Suprapubic skin (tissue), 4 donors: ENCODE results near the gene CNNM4. TPM values are rescaled to one million over a fixed set of nuclear protein-coding genes. Genes with fewer than 3 reads are reported as not detected.

Source experiments
- DNase-seq, 2 donors: peaks; one replicate each; pipeline ENCODE4 v3.0.0-alpha.2; 2019; ENCODE audit warnings: low spot score in 2 of 2
- H3K27ac ChIP-seq: fragments of 200-600 bp; sonication (generic); one replicate; pipeline ENCODE4 v1.5.1; 2019
- H3K27me3 ChIP-seq: fragments of 200-600 bp; sonication (generic); one replicate; pipeline ENCODE4 v1.5.1; 2019
- H3K36me3 ChIP-seq: fragments of 200-600 bp; sonication (generic); one replicate; pipeline ENCODE4 v1.5.1; 2019
- H3K4me1 ChIP-seq: fragments of 200-600 bp; sonication (generic); one replicate; pipeline ENCODE4 v1.5.1; 2019
- H3K4me3 ChIP-seq: fragments of 200-600 bp; sonication (generic); one replicate; pipeline ENCODE4 v1.5.1; 2019; ENCODE audit warnings: mild to moderate bottlenecking
- H3K9me3 ChIP-seq: fragments of 200-600 bp; sonication (generic); one replicate; pipeline ENCODE4 v1.5.1; 2019
- CTCF ChIP-seq, 2 donors: fragments of 200-600 bp in 1 of 2; fragments of 450-650 bp in 1 of 2; sonication (generic) in 1 of 2; IDR thresholded peaks; one replicate each; pipeline ENCODE4 v1.5.1; 2016 to 2019; ENCODE audit warnings: antibody characterized with exemption in 2 of 2, mild to moderate bottlenecking in 1 of 2, moderate library complexity in 1 of 2
- EP300 ChIP-seq: sonication (generic); formaldehyde crosslinking; IDR thresholded peaks from one replicate; pipeline ENCODE4 v1.6.1; 2017; ENCODE audit warnings: antibody characterized with exemption
- POLR2A ChIP-seq, 2 donors: fragments of 450-650 bp; IDR thresholded peaks; one replicate each; pipeline ENCODE4 v1.6.1; 2017; ENCODE audit warnings: antibody characterized with exemption in 2 of 2, mild to moderate bottlenecking in 2 of 2, moderate library complexity in 2 of 2
- POLR2AphosphoS5 ChIP-seq, 3 donors: sonication (generic); formaldehyde crosslinking; IDR thresholded peaks; one replicate each; pipeline ENCODE4 v1.6.1; 2017; ENCODE audit warnings: antibody characterized with exemption in 3 of 3
- WGBS: methylation state at CpG from one replicate; pipeline ENCODE4 v1.1.5; 2018; 5-methylcytosine and 5-hydroxymethylcytosine counted together
- total RNA-seq, 4 donors: library from RNA; depleted of rRNA; stranded (reverse); fragments of >200 nt; gene quantifications; one replicate each; pipeline ENCODE4 v1.1.0, GENCODE V29; 2016

The CNNM4 gene
- total RNA-seq, 4 donors from 2014 or later = 14.9 to 18.9 (median 16.3) TPM

DNA sequence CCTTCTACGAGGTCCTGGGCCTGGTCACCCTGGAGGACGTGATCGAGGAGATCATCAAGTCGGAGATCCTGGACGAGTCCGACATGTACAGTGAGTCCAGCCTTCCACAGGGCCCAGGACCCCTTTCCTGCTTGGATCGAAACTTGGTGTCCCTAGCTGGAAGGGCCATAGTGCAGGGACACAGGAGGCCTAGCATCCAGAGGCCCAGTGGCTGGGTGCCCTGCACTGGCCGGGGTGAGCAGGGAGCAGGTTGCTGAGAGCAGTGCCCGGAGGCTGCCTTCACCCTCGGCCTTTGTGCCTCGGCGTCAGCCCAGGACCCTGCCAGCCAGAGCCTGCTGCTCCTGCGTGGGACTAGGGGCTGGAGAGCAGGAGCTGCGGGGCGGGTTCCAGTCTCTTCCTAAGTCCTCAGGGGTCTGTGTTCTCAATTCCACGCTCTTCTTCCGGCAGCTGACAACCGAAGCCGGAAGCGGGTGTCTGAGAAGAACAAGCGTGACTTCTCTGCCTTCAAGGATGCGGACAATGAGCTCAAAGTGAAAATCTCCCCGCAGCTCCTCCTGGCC lies 36.4 kb downstream of the CNNM4 start:
- WGBS = 94% methylated on average over 18 of the region's 23 CpGs
- DNase-seq = no peak

GRCh38 chr2:96798733-96799622 lies 38.3 kb downstream of the CNNM4 start:
- WGBS = 88% methylated on average over 17 of the region's 23 CpGs

More for the DNA sequence above, 36.4 kb downstream of the CNNM4 start:
- Histone ChIP-seq H3K9me3 (no peaks in the 10 kb centered on the region), H3K36me3 (peaks cover 35% of the 10 kb centered on the region), H3K27me3 (no peaks in the 10 kb centered on the region), H3K27ac (no peak overlapping the region), H3K4me3 (no peak overlapping the region), H3K4me1 (peaks cover 3% of the 10 kb centered on the region)
- no peak for TF ChIP-seq POLR2AphosphoS5 (IDR thresholded peaks at IDR 0.05)
- no peak for TF ChIP-seq EP300
- no peak for TF ChIP-seq CTCF (IDR thresholded peaks at IDR 0.05)
- TF ChIP-seq POLR2A (IDR thresholded peaks at IDR 0.05) = no peak

GRCh38 chr2:96799623-96799935 lies 38.9 kb downstream of the CNNM4 start:
- no peak for DNase-seq
- Histone ChIP-seq H3K4me1 (peaks cover 3% of the 10 kb centered on the region), H3K4me3 (no peak overlapping the region), H3K9me3 (no peaks in the 10 kb centered on the region), H3K36me3 (peaks cover 38% of the 10 kb centered on the region), H3K27ac (no peak overlapping the region), H3K27me3 (no peaks in the 10 kb centered on the region)
- 91% methylated on average over 8 of the region's 8 CpGs for WGBS
- TF ChIP-seq CTCF (IDR thresholded peaks at IDR 0.05) = no peak
- no peak for TF ChIP-seq EP300
- TF ChIP-seq POLR2AphosphoS5 (IDR thresholded peaks at IDR 0.05) = no peak
- no peak for TF ChIP-seq POLR2A (IDR thresholded peaks at IDR 0.05)

More at GRCh38 chr2:96798733-96799622, 38.3 kb downstream of the CNNM4 start:
- Histone ChIP-seq H3K4me1 (peaks cover 3% of the 10 kb centered on the region), H3K27ac (no peak overlapping the region), H3K4me3 (no peak overlapping the region), H3K36me3 (peaks cover 38% of the 10 kb centered on the region), H3K9me3 (no peaks in the 10 kb centered on the region), H3K27me3 (no peaks in the 10 kb centered on the region)
- TF ChIP-seq POLR2AphosphoS5 (IDR thresholded peaks at IDR 0.05) (no peak), CTCF (IDR thresholded peaks at IDR 0.05) (no peak), EP300 (no peak), POLR2A (IDR thresholded peaks at IDR 0.05) (no peak)
- DNase-seq = no peak

- Histone ChIP-seq H3K4me1 (peaks cover 3% of the 10 kb centered on the region), H3K36me3 (peaks cover 38% of the 10 kb centered on the region), H3K9me3 (no peaks in the 10 kb centered on the region), H3K27ac (no peak overlapping the region), H3K27me3 (no peaks in the 10 kb centered on the region), H3K4me3 (no peak overlapping the region)
- DNase-seq = no peak
- 90% methylated on average over 8 of the region's 27 CpGs for WGBS
- TF ChIP-seq EP300 = no peak
Measured at GRCh38 chr2:96800061-96801004, 39.6 kb downstream of the CNNM4 start.

DNA sequence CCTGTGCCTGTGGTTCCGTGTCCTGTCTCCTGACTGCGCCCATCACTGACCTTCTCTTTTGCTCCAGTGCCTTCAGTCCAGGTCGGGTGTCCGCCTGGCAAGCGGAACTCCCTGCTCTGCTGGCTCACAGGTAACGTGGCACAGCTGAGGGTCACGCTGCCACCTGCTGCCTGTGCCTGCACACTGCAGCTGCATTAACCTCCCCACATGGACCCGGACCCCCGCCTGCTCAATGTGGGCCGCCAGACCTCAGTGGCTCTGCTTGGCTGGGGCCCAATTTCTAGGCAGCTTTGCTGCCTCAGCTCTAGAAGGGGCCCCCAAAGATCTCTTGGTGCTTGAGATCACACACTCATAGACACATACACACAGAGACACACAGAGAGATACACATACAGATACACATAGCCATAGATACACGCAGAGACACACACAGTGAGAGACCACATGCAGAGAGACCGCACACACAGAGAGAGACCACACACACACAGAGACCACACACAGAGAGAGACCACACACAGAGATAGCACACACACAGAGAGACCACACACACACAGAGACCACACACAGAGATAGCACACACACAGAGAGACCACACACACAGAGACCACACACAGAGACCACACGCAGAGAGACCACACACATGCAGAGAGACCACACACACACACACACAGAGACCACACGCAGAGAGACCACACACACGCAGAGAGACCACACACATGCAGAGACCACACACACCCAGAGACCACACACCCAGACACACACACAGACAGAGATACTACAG lies 40.5 kb downstream of the CNNM4 start:
- Histone ChIP-seq H3K27me3 (no peaks in the 10 kb centered on the region), H3K9me3 (no peaks in the 10 kb centered on the region), H3K27ac (no peak overlapping the region), H3K36me3 (peaks cover 38% of the 10 kb centered on the region), H3K4me1 (peaks cover 3% of the 10 kb centered on the region), H3K4me3 (no peak overlapping the region)
- peak; percentile 78 to 87 for DNase-seq
- no peak for TF ChIP-seq EP300
- TF ChIP-seq CTCF (IDR thresholded peaks at IDR 0.05) = peak; percentile 48 to 89
- TF ChIP-seq POLR2AphosphoS5 (IDR thresholded peaks at IDR 0.05) = no peak
- no peak for TF ChIP-seq POLR2A (IDR thresholded peaks at IDR 0.05)
- WGBS = 64% methylated on average over 10 of the region's 15 CpGs
